SHP77 (cell line): ENCODE measurements around the gene CCDC192.
"Not testable (repeated sequence)": the region's sequence is repeated elsewhere in the genome, so short reads cannot be mapped to it uniquely, and the experiment has no call there.

Experiments used
- DNase-seq, 2 experiments: peaks; one replicate each; lab custom pipeline; 2025; lab: John Stamatoyannopoulos, UW

Gene CCDC192

DNA sequence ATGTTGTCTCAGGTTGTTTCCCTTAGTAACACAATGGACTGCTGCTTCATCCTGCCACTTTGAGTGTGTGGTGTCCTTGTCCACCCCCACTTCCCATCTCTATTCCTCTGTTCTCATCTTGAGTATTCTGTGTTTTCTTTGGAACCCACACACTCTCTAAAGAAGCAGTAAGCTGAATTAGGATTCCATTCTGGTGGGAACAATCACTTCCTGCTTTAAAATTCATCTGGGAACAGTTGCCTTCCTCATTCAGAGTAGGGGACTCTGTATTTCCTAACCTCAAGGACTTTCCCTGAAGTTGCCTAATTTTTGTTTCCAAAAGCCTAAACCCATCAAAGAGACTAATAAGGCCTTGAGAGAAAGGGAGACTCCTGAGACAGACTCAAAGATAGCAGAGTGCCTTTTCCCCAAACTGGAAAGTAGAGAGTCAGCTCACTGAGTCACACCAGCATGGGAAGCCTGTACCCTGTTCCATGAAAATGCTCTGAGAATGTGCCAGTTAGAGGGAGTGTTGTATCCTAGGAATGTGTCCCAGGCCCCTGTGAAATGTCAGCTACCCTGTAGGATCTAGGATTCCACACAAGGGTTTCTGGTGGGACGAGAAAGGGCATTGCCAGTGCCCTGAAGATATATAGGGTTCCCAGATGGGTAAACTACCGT, 63.6 kb downstream of the CCDC192 start:
- no peak for DNase-seq

DNA sequence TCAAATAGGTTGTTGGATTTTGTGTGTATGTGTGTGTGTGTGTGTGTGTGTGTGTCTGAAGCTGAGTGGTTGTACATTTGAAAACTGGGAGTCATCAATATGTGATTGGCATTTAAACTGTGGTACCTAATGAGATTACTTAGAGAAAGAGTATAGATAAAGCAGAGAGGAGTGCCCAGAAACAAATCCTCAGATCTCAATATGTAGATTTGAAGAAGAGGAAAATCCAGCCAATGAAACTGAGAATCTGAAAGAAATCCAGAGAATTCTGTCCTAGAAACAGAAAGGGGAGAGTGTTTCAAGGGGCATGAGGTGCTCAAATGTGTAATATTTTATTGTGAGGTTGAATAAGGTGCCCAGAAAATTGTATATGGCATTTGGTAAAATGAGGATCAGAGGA, 66.2 kb downstream of the CCDC192 start:
- no peak for DNase-seq

DNA sequence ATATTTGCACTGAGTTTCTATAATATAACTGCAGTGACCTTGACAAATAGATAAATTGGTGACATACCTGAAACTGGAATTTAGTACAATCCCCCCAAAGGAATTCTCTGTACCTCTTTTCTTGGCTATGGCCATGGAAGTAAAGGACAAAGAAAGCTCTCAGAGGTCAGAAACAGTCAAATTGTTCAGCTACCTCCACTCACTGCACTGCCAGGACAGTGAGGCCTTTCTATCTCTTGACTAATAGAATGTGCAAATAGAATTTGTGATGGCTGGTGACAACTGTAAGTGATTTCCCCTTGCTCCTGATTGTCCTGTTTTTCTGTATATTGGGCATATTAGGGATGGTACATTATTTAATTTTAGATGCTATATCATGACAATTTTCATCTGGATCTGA, 67.1 kb downstream of the CCDC192 start:
- no peak for DNase-seq

DNA sequence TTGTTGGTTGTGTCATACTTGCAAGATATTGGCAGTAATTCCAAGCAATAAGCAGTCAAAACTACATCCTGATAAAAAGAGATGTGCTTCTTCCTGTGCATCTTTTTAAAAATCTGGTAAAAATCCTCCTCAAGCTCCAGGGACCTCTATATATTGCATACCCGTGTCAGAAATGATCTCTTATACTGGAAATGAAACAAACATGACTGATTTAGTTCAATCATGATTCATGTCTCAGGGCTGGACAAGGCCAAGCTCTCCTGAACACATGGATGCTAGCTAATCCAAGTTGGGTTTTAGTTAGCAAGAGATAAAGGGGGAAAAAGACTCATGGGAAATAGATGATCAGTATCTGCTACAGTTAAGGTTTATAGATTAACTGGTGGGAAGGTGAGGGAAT, 69.3 kb downstream of the CCDC192 start:
- no peak for DNase-seq

DNA sequence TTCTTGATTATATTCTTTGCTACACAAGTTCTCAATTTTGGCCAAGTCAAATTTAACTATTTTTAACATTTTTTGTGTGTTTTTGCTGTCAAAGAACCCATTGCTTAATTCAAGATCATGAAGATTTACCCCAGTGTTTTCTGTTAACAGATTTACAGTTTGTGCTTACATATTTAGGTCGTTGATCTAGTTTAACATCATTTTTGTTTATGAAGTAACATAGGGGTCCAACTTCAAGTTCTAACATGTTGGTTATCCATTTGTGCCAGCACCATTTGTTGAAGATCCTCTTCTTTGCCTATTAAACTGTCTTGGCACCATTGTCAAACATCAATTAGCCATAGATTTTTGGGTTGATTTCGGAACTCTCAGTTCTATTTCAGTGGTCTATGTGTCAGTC, 71.0 kb downstream of the CCDC192 start:
- no peak for DNase-seq

DNA sequence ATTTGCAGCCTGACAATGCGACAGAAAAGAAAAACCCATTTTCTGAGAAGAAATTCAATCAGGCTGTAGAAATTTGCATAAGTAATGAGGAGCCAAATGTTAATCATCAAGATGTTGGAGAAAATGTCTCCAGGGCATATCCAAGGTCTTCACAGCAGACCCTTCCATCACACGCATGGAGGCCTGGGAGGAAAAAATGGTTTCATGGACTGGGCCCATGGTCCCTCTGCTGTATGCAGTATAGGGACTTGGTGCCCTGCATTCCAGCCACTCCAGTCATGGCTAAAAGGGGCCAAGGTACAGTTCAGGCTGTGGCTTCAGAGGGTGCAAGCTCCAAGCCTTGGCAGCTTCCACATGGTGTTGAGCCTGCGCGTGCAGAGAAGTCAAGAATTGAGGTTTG, 73.3 kb downstream of the CCDC192 start:
- no peak for DNase-seq

DNA sequence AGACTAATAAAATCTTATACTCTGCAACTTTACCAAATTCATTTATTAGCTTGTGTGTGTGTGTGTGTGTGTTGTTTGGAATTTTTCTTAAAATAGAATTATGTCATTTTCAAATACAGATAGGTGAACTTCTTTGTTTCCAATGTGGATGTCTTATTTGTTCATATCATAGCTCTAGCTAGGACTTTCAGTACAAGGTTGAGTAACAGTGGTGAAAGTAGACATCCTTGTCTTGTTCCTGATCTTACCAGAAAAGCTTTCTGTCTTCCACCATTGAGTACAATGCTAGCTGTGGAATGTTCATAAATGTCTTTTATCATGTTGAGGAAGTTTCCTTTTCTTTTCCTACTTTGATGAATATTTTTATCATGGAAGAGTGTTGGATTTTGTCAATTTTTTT, 74.8 kb downstream of the CCDC192 start:
- DNase-seq = no peak

DNA sequence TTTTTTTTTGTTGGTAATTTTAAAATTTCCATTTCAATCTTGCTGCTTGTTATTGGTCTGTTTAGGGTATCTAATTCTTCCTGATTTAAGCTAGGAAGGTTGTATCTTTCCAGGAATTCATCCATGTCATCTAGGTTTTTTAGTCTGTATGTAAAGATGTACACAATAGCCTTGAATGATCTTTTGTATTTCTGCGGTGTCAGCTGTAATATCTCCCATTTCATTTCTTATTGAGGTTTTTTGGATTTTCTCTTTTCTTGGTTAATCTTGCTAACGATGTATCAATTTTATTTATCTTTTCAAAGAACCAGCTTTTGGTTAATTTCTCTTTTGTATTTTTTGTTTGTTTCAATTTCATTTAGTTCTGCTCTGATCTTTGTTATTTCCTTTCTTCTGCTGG, 79.3 kb downstream of the CCDC192 start:
- DNase-seq = not testable (repeated sequence)

DNA sequence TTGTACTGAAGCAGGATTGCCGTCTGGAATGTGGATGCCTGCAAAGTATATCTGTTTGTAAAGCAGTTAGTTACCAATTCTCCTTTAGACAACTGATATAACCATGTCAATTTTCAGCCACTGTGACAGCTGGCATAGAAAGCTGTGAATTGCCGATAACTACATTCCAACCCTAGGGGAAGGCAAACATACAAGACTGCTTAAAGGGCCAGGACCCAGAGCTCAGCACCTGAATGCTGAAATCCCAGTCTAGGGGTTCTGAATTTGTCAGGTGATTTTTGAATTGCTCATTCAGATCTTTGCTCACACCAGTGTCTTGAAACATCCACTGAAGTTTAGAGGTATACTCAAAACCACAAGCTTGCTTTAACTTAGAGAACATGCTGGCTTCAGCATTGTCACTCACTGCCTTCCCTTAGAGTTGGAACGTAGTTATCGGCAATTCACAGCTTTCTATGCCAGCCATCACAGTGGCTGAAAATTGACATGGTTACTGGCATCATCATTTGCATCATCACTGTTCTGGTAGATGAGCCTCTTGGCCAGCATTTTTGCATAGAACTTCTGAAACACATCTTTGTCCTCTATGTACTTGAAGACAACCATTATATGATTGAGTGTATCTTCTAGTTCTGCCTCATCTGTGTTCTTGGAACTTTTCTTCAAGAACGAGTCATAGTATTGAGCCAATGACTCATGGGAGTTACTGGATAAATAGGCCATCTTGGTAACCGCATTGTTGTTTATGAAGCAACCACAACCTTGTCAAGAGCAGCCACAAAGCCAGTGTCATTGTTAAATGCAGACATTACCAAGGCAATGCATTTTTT, 82.1 kb downstream of the CCDC192 start:
- no peak for DNase-seq

DNA sequence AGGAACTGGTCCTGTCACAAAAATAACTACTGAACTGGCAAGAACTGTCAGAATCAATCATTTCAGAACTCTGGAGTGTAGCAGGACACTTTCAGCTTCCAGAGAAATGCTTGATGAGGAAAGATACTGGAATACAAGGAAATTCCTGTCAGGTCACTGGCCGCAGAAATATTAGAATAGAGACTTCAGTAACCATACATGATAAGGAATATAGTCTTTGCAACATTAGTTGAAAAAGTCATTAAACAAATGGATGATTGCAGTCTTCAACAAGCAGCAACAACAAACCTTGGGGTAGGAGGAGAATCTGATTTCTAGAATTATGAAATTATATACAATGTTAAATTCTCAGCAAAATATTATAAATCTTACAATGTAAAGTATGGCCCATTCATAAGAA, 88.2 kb downstream of the CCDC192 start:
- DNase-seq = no peak

DNA sequence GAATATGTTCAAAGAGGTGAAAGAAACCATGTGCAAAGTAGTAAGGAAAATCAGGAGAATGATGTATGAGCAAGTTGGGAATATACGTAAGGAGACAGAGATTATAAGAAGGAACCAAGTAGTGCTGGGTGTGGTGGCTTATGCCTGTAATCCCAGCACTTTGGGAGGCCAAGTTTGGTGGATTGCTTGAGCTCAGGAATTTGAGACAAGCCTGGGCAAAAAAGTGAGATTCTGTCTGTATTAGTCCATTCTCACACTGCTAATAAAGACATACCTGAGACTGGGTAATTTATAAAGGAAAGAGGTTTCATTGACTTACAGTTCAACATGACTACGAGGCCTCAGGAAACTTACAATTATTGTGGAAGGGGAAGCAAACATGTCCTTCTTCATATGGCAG, 88.7 kb downstream of the CCDC192 start:
- DNase-seq = not testable (repeated sequence)

DNA sequence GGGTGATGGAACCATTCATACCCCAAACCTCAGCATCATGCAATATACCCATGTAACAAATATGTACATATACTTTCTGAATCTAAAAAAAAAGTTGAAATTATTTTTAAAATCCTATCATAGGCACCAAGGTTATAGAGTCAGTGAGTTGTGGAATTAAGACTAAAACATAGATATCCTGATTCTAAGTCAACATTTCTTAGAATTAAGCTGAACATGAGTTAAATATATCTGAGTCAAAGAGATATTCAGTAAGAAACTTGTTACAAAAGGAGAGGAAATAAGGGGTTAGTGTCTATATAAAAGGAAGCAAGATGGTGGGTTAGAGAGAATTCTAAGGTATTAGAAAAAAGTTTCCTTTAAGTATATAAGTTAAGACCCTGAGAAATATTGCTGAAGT, 89.9 kb downstream of the CCDC192 start:
- DNase-seq = no peak

DNA sequence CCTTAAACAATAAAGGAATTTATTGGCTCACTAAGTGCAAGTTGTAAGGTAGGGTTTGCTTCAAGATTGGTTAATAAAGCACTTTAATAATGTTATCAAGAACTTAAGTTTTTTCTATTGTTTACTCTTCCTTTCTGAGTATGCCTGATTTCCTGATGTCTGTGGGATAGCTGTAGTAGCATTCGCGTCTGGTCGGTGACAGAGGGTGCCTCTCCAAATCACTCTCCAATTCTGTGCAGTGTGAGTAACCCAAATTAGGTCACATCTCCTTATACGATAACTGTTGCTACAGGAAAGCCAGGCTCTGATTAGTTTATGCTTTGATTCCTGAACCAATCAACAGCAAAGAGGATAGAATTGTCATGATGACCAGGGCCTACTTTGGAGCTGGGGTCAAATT, 90.7 kb downstream of the CCDC192 start:
- no peak for DNase-seq

DNA sequence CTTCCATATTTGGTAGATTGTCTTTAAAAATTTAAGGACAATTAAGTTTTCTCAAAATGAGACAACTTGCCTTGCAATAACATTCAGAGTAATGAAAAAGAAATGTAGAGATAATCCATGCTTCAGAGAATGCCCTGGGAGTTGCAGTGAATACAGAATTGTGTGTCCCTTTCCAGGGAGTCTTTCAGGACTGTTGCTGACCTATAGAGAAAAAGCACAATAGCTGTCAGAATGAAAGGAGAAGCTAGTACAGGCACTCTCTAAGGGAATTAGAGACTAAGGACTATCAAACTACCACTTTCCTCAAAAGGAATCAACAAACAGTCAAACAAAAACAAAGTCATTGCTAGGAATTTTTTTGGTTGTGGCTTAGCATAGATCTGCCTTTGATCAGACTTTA, 93.0 kb downstream of the CCDC192 start:
- no peak for DNase-seq

DNA sequence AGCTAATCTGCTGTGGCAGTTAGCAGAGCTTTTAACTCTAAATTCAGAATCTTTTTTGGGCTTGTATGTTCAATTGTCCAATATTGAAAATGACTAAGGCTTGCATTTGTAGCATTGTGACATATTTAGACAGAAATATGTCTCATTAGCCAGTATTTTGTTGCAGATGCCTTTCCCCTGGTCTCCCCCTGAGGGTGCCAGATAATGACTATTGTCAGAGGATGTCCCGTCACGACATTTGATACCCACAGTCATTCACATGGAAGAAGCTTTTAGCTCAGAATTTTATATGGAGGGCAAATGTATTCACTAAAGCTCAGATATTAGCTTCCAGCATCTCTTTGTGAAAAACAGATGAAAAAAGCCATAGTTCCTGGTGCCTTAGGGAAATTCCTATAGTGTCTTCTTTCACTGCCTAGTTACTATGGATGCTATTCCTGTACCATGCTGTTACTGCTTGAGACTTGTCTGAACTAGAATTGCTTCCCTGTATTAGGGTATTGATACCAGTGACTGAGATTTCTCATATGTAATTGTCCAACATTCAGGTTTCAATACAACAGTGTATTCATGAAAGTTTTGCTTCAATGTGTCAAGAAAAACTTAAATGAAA, 96.2 kb downstream of the CCDC192 start:
- DNase-seq = no peak

DNA sequence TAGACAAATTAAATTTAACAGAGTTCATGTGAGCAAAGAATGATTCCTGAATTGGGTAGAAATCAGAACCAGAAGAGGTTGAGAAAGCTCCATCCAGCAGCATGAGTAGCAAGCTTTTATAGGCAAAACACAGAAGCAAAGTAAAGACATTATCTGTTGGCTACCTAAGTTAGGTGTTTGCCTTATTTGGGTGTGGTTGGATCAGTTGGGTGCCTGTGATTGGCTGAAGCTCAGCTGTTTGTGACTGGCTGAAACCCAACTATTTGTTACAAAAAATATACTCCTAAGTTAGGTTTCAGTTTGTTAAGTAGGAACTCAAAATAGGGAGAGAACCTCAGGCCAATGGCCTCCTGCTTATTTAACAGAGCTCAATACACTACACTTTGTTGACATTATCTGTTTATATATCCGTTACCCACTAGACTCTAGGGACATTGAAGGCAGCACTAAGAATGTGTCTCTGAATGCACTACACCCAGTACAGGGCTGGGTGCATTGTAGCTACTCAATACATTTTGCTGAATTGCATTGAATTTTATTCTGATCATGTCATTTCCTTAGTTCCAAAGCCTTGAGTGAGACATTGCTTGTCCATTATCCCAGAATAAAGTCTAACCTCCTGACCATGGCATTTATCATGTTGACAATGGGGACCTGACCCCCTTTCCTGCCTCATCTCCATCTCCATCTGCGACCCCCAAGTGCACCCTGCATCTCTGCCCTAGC, 98.7 kb downstream of the CCDC192 start:
- DNase-seq = no peak

DNA sequence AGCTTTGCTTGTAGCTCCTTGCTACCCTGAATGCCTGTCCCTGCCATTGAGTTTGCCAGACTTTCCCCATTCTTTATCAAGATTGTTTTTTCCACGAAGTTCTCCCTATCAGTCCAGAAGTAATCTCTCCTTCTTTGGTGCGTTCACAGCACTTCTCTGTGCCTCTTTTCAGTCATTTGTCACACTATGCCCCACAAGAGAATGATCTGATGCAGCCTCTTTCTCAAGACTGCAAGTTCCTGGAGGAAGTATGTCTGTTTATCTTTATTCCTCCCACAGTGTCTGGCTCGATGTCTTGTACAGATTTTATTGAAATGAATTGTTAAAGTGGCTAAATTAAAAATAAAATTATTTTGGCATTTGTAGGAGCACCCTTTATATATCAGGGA, 99.3 kb downstream of the CCDC192 start:
- DNase-seq = no peak

DNA sequence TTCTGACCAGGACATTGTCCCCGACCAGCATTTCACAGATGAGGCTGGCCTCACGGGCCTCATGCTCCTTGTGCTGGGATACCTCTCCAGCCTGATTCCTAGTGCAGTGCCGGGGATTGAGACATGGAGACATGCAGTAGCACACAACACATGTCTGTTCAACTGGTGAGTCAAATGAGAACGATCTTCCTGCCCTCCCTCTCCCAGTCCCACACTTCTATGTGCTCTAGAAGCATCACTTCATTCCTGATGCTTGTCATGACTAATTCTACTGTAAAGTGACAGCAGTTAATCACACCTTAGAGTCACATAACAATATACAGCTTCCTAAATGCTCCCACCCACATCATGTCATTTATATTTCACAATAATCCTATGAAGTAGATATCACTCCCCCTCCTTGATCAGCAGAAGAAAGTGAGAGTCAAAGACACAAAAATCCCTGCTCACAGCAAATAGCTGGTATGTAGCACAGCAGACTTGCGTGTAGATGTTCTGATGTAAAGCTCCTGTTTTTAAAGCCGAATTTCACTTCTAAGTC, 101.8 kb downstream of the CCDC192 start:
- no peak for DNase-seq

DNA sequence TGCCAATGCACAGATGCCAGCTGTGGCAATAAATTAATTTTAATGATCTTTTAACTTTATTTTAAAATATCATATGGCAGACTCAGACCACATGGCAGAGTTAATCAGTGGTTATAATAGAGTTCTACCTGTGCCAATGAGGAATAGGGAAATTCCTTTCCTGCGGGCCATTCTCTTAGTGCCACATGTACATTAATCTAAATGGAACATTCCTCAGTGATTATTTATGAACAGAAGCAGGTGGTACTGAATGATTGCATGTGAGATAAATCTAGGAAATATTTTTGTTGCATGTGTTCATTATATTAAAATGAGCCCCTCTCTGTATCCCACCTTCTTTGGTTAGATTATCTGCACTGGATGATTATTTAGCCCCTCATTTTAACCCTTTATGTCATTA, 102.3 kb downstream of the CCDC192 start:
- DNase-seq = no peak

DNA sequence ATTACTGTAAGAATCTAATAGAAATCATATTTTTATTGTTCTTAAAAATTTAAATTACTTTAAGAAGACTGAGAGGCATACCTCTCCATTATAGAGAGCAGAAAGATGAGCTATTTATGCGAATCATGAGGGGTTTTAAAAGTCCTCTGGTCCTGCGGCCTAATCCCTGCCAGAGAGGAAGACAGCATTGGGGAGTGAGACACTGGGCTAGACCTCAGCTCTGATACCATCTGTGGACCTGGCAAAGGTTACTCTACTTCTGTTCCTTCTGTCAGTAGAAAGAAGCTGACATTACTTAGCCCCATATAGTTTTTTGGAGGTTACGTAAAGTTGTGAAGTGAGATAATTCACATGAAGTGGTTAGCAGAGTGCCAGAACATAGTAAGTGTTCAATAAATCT, 103.6 kb downstream of the CCDC192 start:
- DNase-seq = no peak

DNA sequence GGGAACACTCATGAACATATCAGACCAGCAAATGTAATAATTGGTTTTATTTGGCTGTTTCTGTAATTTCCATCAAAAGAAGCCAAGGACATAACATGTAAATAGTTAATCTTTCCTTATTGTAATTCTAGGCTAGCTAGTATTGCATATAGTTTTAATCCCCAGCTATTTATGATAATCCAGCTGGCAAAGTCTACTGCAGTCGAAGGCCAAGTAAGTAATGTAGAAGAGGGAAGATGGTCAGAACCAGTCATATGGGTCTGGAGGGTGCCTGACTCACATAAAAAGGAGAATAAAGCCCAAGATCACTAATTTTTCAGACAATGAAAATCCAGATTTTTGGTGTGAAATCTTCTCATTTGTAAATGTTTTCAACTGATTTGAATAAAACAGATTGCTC, 106.3 kb downstream of the CCDC192 start:
- no peak for DNase-seq

DNA sequence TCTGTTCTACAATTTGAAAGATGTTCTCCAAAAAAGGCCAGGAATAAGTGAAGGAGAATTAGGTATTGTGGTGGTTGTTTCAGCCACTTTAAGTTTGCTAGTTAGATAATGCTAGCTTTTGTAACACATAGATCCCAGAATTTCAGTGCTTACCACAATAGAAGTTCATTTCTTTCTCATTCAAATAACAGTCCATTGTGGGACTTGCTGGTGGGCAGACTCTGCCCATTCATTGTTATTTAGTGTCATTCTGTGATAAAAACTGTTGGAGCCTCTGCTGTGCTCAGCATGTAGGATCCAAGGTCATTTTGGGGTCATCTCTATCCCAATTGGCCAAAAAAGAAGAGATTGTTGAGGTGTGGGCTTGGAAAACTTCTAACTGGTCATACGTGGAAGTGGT, 106.8 kb downstream of the CCDC192 start:
- no peak for DNase-seq
